GM18505 (cell line): Measurements from ENCODE around the gene ZNRD2.
"Not testable (repeated sequence)": the region's sequence is repeated elsewhere in the genome, so short reads cannot be mapped to it uniquely, and the experiment has no call there.

ENCODE experiments used
- ATAC-seq: cut with Tn5 transposase; IDR thresholded peaks from one replicate; pipeline ENCODE4 v1.9.1; 2021; ENCODE audit not compliant: unreplicated experiment
- POLR2A ChIP-seq: IDR thresholded peaks from 4 replicates; pipeline ENCODE4 v1.6.1; 2011; ENCODE audit warnings: borderline replicate concordance; ENCODE audit not compliant: insufficient read depth, insufficient read length; ENCODE audit errors: extremely low read depth

Gene ZNRD2

GRCh38 chr11:65556470-65557279, 13.6 kb upstream of the ZNRD2 start:
- no peak for ATAC-seq
- TF ChIP-seq POLR2A = no peak

GRCh38 chr11:65557280-65558001, 12.8 kb upstream of the ZNRD2 start:
- ATAC-seq = no peak
- TF ChIP-seq POLR2A = no peak

GRCh38 chr11:65558002-65558929, 12.0 kb upstream of the ZNRD2 start, which contains the start of gene LTBP3:
LTBP3 (minus strand) TSS chr11:65558359; CDS start chr11:65557959, 400 bp downstream.
- TF ChIP-seq POLR2A = no peak
- ATAC-seq = no peak

- ATAC-seq = no peak
- no peak for TF ChIP-seq POLR2A
Measured at GRCh38 chr11:65558930-65559509, 11.3 kb upstream of the ZNRD2 start.

- no peak for ATAC-seq
- TF ChIP-seq POLR2A = no peak
Measured at GRCh38 chr11:65559535-65559934, 10.7 kb upstream of the ZNRD2 start.

GRCh38 chr11:65559951-65560537, 10.2 kb upstream of the ZNRD2 start:
- no peak for TF ChIP-seq POLR2A
- ATAC-seq = no peak

GRCh38 chr11:65560555-65561418, 9.5 kb upstream of the ZNRD2 start:
- TF ChIP-seq POLR2A = no peak
- no peak for ATAC-seq

GRCh38 chr11:65562020-65562419, 8.3 kb upstream of the ZNRD2 start:
- ATAC-seq = no peak
- no peak for TF ChIP-seq POLR2A

- no peak for TF ChIP-seq POLR2A
- no peak for ATAC-seq
Measured at GRCh38 chr11:65562788-65563187, 7.5 kb upstream of the ZNRD2 start.

- no peak for ATAC-seq
Measured at GRCh38 chr11:65563601-65564000, 6.7 kb upstream of the ZNRD2 start.

GRCh38 chr11:65564879-65565559, 5.3 kb upstream of the ZNRD2 start:
- ATAC-seq = not testable (repeated sequence)

More at GRCh38 chr11:65563601-65564000, 6.7 kb upstream of the ZNRD2 start:
- no peak for TF ChIP-seq POLR2A
